PC-9 (cell line): ENCODE results near the gene NAPG.

Experiments
- CTCF ChIP-seq: fragments of 200-600 bp; sonication (generic); conservative IDR thresholded peaks from 2 replicates; pipeline ENCODE4 v1.6.1; 2017; ENCODE audit warnings: mixed run types, antibody characterized with exemption, mild to moderate bottlenecking, moderate library complexity
- EZH2 ChIP-seq: fragments of 200-600 bp; sonication (generic); IDR thresholded peaks from 2 replicates; pipeline ENCODE4 v1.8.0; 2017; ENCODE audit warnings: antibody characterized with exemption, low read depth

- TF ChIP-seq EZH2 (no peak), CTCF (no peak)
Measured at GRCh38 chr18:10515456-10515855, 10.4 kb upstream of the NAPG start.
